ENCODE results near the gene FRMD4A. TPM values are rescaled to one million over a fixed set of nuclear protein-coding genes. Genes with fewer than 3 reads are reported as not detected.
A peak's percentile ranks its signal among the peaks of the same experiment; 100 is the strongest.

The FRMD4A gene
- total and polyA plus RNA-seq, 10 of the 15 experiments (the other 5 are each of a cell fraction or from before 2014, with no cell fraction given), result 17.8 to 75.2 (median 39.1) TPM

- TSS peak; percentile 9 for BruUV-seq (replicated peaks)
- peak; percentile 77 for ATAC-seq
- TF ChIP-seq RUNX3 (IDR thresholded peaks at IDR 0.05; ENCODE audit: low read length) (peak; percentile 74), YY1 (IDR thresholded peaks at IDR 0.05; ENCODE audit: low read depth, low read length) (no peak), IKZF2 (IDR thresholded peaks at IDR 0.05) (peak; percentile 19 to 56; a peak in 1 of 4 replicates), PAX5 (IDR thresholded peaks at IDR 0.05; ENCODE audit: borderline replicate concordance, low read depth, low read length) (peak; percentile 23; the same call in 1 of the 2 replicates), SRF (IDR thresholded peaks at IDR 0.05; ENCODE audit: low read depth in 2 of 2, low read length in 2 of 2) (no peak), JUND (IDR thresholded peaks at IDR 0.05; ENCODE audit: low read depth, low read length) (peak; percentile 24; the same call in 1 of the 2 replicates), MTA2 (IDR thresholded peaks at IDR 0.05; ENCODE audit: low read depth) (peak; percentile 38; the same call in 1 of the 2 replicates), ATF2 (IDR thresholded peaks at IDR 0.05; ENCODE audit: low read length) (peak; percentile 36; the same call in 1 of the 2 replicates), ETV6 (conservative IDR thresholded peaks at IDR 0.05 in 1 of 2, IDR thresholded peaks at IDR 0.05 in 1 of 2; ENCODE audit: borderline replicate concordance in 1 of 2, low read depth in 1 of 2) (0 out of 4 replicates have a peak, but pooled peaks of 1 of the 2 experiments have one; percentile 37), SPI1 (IDR thresholded peaks at IDR 0.05; ENCODE audit: borderline replicate concordance, insufficient read depth, low read depth, low read length) (0 out of 2 replicates have a peak, but pooled peaks have one; percentile 28), IKZF1 (conservative IDR thresholded peaks at IDR 0.05) (peak; percentile 47; the same call in 1 of the 2 replicates), ATF7 (IDR thresholded peaks at IDR 0.05; ENCODE audit: low read depth) (peak; percentile 52; the same call in 1 of the 2 replicates), RELB (IDR thresholded peaks at IDR 0.05; ENCODE audit: low read depth) (0 out of 2 replicates have a peak, but pooled peaks have one; percentile 18), JUNB (IDR thresholded peaks at IDR 0.05) (peak; percentile 62), BCL3 (IDR thresholded peaks at IDR 0.05; ENCODE audit: borderline replicate concordance, insufficient read depth, low read depth, low read length, poor library complexity, severe bottlenecking) (peak; percentile 27), BCLAF1 (IDR thresholded peaks at IDR 0.05) (no peak), IRF4 (IDR thresholded peaks at IDR 0.05; ENCODE audit: low read depth, low read length) (peak; percentile 59; the same call in 1 of the 2 replicates)
Measured at GRCh38 chr10:13987446-13987845, 343.3 kb downstream of the FRMD4A start.

More at GRCh38 chr10:13987446-13987845, 343.3 kb downstream of the FRMD4A start:
- Histone ChIP-seq H3K4me3 (no peak overlapping the region), H3K4me2 (ENCODE audit: control insufficient read depth, insufficient read depth) (no peak overlapping the region), H2AFZ (ENCODE audit: control insufficient read depth, low read depth, low read length) (no peak overlapping the region), H3K27me3 (replicated peaks in 1 of 2; ENCODE audit: control insufficient read depth in 2 of 2, insufficient read depth in 2 of 2, low read length in 1 of 2) (no peaks in the 10 kb centered on the region), H3K4me1 (ENCODE audit: control insufficient read depth, insufficient read depth, low read length) (no peaks in the 10 kb centered on the region), H3K9ac (ENCODE audit: control insufficient read depth, insufficient read depth, low read length) (no peak overlapping the region), H3K79me2 (ENCODE audit: control insufficient read depth, insufficient read depth, low read length) (peaks cover 4% of the 10 kb centered on the region), H3K36me3 (ENCODE audit: control insufficient read depth in 2 of 2, insufficient read depth in 2 of 2, low read length in 1 of 2) (no peaks in the 10 kb centered on the region; a peak in 1 of 4 replicates), H4K20me1 (ENCODE audit: control insufficient read depth, insufficient read depth) (no peaks in the 10 kb centered on the region), H3K27ac (ENCODE audit: control insufficient read depth, insufficient read depth) (no peak overlapping the region), H3K9me3 (replicated peaks; ENCODE audit: control insufficient read depth, insufficient read depth, low read length) (no peaks in the 10 kb centered on the region; the same call in 2 of the 3 replicates)
- intact Hi-C loops (cut with micrococcal nuclease; ENCODE audit: unreplicated experiment) (no loop called here), in situ Hi-C loops (cut with MboI) (no loop called here)
- WGBS (ENCODE audit: insufficient coverage, insufficient replicate concordance, low lambda C conversion rate, missing lambda C conversion rate), result 2% methylated on average over 9 of the region's 9 CpGs
- ChIA-PET RAD21 (ENCODE audit: unreplicated experiment) (no interaction called here), CTCF (no interaction called here), POLR2A (interaction anchor here (1.1 kb wide), 1 partner anchor 19 kb away, joined by 3 read pairs; no protein-coding TSS in a partner anchor), SMC1A (ENCODE audit: uncharacterized antibody, unreplicated experiment) (interaction anchor here (0.6 to 1.0 kb wide), 4 partner anchors 27 to 565 kb away, joined by 3 to 5 read pairs (median 3); no protein-coding TSS in a partner anchor)
- DNase-seq (ENCODE audit: low read depth, low spot score) (peak; percentile 50), FAIRE-seq (no peak)

Data from GM12878 (cell line).